CD14-positive monocyte (primary cell): Measurements from ENCODE around the gene IL1RAPL1. TPM values are rescaled to one million over a fixed set of nuclear protein-coding genes. Genes with fewer than 3 reads are reported as not detected.

ENCODE experiments used
- DNase-seq, 3 donors: peaks; one replicate each; pipeline ENCODE4 v3.0.0-alpha.2; 2011 to 2022
- H2AFZ ChIP-seq: 2 replicates; pipeline ENCODE4 v1.6.0; 2012; ENCODE audit warnings: mild to moderate bottlenecking, low read depth, low read length, inconsistent platforms; ENCODE audit not compliant: insufficient read depth, poor library complexity, severe bottlenecking
- H3K27ac ChIP-seq, 2 donors: 1 replicate in 1 of 2; 2 replicates in 1 of 2; pipeline ENCODE4 v1.5.1; 2012 to 2013; ENCODE audit warnings: low read length in 2 of 2, control low read depth in 1 of 2, inconsistent platforms in 1 of 2, low read depth in 1 of 2, mild to moderate bottlenecking in 1 of 2
- H3K27me3 ChIP-seq, 2 donors: one replicate each; pipeline versions ENCODE4 v1.6.0 to v1.6.1; 2011 to 2013; ENCODE audit warnings: low read length in 2 of 2; ENCODE audit not compliant: control insufficient read depth in 2 of 2, insufficient read depth in 2 of 2
- H3K36me3 ChIP-seq, 2 donors: replicated peaks in 1 of 2; 1 replicate in 1 of 2; 2 replicates in 1 of 2; pipeline versions ENCODE4 v1.5.1 to v1.6.1; 2012 to 2013; ENCODE audit warnings: low read length in 2 of 2, control low read depth in 1 of 2, inconsistent platforms in 1 of 2, mild to moderate bottlenecking in 1 of 2; ENCODE audit not compliant: insufficient read depth in 2 of 2, control insufficient read depth in 1 of 2
- H3K4me1 ChIP-seq, 2 donors: 1 replicate in 1 of 2; 2 replicates in 1 of 2; pipeline versions ENCODE4 v1.5.1 to v1.6.1; 2012 to 2013; ENCODE audit warnings: low read length in 2 of 2, control low read depth in 1 of 2, inconsistent platforms in 1 of 2, mild to moderate bottlenecking in 1 of 2, moderate library complexity in 1 of 2; ENCODE audit not compliant: insufficient read depth in 2 of 2, control insufficient read depth in 1 of 2
- H3K4me2 ChIP-seq: replicated peaks from 2 replicates; pipeline ENCODE3; 2012; ENCODE audit warnings: low read length, moderate library complexity, mild to moderate bottlenecking; ENCODE audit not compliant: poor library complexity, severe bottlenecking; ENCODE audit errors: extremely low read depth
- H3K4me3 ChIP-seq, 3 experiments: fragments of 200-600 bp in 1 of 3; sonication (generic) in 1 of 3; replicated peaks in 1 of 3; 1 replicate in 2 of 3; 2 replicates in 1 of 3; pipeline ENCODE4 v1.5.1; 2011 to 2013; ENCODE audit warnings: low read length in 3 of 3, mild to moderate bottlenecking in 3 of 3, control low read depth in 2 of 3, low read depth in 2 of 3, inconsistent platforms in 1 of 3, moderate library complexity in 1 of 3
- H3K79me2 ChIP-seq: 2 replicates; pipeline ENCODE4 v1.6.0; 2012; ENCODE audit warnings: mild to moderate bottlenecking, control low read depth, inconsistent platforms, low read length, moderate library complexity; ENCODE audit not compliant: insufficient read depth
- H3K9ac ChIP-seq: 2 replicates; pipeline ENCODE4 v1.6.0; 2017; ENCODE audit warnings: low read length, mild to moderate bottlenecking; ENCODE audit not compliant: insufficient read depth, poor library complexity, severe bottlenecking
- H3K9me3 ChIP-seq, 2 donors: replicated peaks in 1 of 2; 1 replicate in 1 of 2; 2 replicates in 1 of 2; pipeline versions ENCODE4 v1.5.1 to v1.6.1; 2012 to 2013; ENCODE audit warnings: low read length in 2 of 2, control low read depth in 1 of 2; ENCODE audit not compliant: control insufficient read depth in 1 of 2, insufficient read depth in 1 of 2
- H4K20me1 ChIP-seq: 2 replicates; pipeline ENCODE4 v1.6.0; 2012; ENCODE audit warnings: mild to moderate bottlenecking, low read length, control low read depth, moderate library complexity; ENCODE audit not compliant: insufficient read depth
- H3K27ac Mint-ChIP-seq, 7 donors: one replicate each; pipeline ENCODE4 v1.8.0; 2020; ENCODE audit warnings: mild to moderate bottlenecking in 7 of 7, mixed read lengths in 7 of 7, moderate library complexity in 6 of 7, inconsistent platforms in 2 of 7
- H3K27me3 Mint-ChIP-seq, 3 donors: one replicate each; pipeline ENCODE4 v1.8.0; 2021 to 2022; ENCODE audit warnings: low read depth in 3 of 3, mild to moderate bottlenecking in 3 of 3, mixed read lengths in 3 of 3, moderate library complexity in 3 of 3, inconsistent platforms in 1 of 3
- H3K36me3 Mint-ChIP-seq, 2 donors: one replicate each; pipeline ENCODE4 v1.8.0; 2020; ENCODE audit warnings: mixed read lengths in 2 of 2, inconsistent platforms in 1 of 2, mild to moderate bottlenecking in 1 of 2
- H3K4me1 Mint-ChIP-seq: one replicate; pipeline ENCODE4 v1.8.0; 2020; ENCODE audit warnings: mild to moderate bottlenecking, mixed read lengths
- H3K4me3 Mint-ChIP-seq, 2 donors: one replicate each; pipeline ENCODE4 v1.8.0; 2020; ENCODE audit warnings: mild to moderate bottlenecking in 2 of 2, mixed read lengths in 2 of 2, moderate library complexity in 1 of 2
- H3K9me3 Mint-ChIP-seq, 7 donors: one replicate each; pipeline ENCODE4 v1.8.0; 2020 to 2022; ENCODE audit warnings: mixed read lengths in 7 of 7, mild to moderate bottlenecking in 6 of 7, moderate library complexity in 6 of 7, inconsistent platforms in 2 of 7
- WGBS: methylation state at CpG from one replicate; pipeline ENCODE4 v1.1.5; 2013; ENCODE audit warnings: missing lambda C conversion rate; ENCODE audit not compliant: insufficient coverage; 5-methylcytosine and 5-hydroxymethylcytosine counted together
- intact Hi-C, 2 donors: fragments of 100-400 bp; cut with micrococcal nuclease; formaldehyde crosslinking; loops; one replicate each; pipeline versions ENCODE4 v1.15.0 to v1.15.1; 2023
- polyA plus RNA-seq, 3 donors: library from polyadenylated mRNA; depleted of rRNA in 1 of 3; unstranded in 2 of 3; stranded (reverse) in 1 of 3; fragments of 300-500 nt in 2 of 3; fragments of >200 nt in 1 of 3; fragmentation: Illumina TruSeq in 2 of 3; gene quantifications; 1 replicate in 2 of 3; 2 replicates in 1 of 3; pipeline ENCODE4 v1.2.3, GENCODE V29; 2012 to 2021
- TF ChIP-seq, protein P1 (sequence below): fragments of 200-600 bp; IDR thresholded peaks from one replicate; pipeline ENCODE4 v1.8.0; 2022; ENCODE audit warnings: antibody characterized with exemption, mild to moderate bottlenecking

Gene IL1RAPL1
- polyA plus RNA-seq, 3 donors, result not detected

DNA sequence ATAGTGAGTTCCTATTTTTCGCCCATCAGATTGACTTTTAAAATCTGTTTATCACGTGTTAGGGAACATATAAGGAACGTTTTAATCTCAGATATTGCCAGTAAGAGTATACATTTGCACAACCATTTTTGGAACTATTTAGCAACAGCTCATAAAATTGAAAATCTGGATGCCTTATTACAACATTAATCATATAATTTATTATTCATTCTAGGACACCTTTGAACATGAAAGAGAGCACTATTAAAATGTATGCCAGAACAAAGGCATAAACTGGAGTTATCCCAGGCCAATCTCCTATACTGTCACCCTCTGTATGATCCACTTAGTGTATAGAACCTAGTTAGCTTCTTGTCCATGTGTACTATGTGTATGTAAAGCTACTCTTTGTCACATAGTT, 1049.1 kb downstream of the IL1RAPL1 start:
- H3K36me3 Mint-ChIP-seq, result no peaks in the 10 kb centered on the region
- no peaks in the 10 kb centered on the region for H3K4me1 ChIP-seq
- no peak overlapping the region for H3K27ac ChIP-seq
- H2AFZ ChIP-seq, result no peak overlapping the region
- peaks cover 0 to 5% (median 3%) of the 10 kb centered on the region in 7 donors for H3K9me3 Mint-ChIP-seq
- no CpG with 5 or more reads among the region's 3 CpGs for WGBS
- no peak overlapping the region for H3K4me2 ChIP-seq
- DNase-seq, result no peak
- no peaks in the 10 kb centered on the region for H3K27me3 ChIP-seq
- H3K9ac ChIP-seq, result no peak overlapping the region
- H3K4me3 Mint-ChIP-seq, result no peak overlapping the region
- H4K20me1 ChIP-seq, result no peaks in the 10 kb centered on the region
- H3K79me2 ChIP-seq, result no peaks in the 10 kb centered on the region
- H3K4me3 ChIP-seq, result no peak overlapping the region
- TF ChIP-seq, protein P1, sequence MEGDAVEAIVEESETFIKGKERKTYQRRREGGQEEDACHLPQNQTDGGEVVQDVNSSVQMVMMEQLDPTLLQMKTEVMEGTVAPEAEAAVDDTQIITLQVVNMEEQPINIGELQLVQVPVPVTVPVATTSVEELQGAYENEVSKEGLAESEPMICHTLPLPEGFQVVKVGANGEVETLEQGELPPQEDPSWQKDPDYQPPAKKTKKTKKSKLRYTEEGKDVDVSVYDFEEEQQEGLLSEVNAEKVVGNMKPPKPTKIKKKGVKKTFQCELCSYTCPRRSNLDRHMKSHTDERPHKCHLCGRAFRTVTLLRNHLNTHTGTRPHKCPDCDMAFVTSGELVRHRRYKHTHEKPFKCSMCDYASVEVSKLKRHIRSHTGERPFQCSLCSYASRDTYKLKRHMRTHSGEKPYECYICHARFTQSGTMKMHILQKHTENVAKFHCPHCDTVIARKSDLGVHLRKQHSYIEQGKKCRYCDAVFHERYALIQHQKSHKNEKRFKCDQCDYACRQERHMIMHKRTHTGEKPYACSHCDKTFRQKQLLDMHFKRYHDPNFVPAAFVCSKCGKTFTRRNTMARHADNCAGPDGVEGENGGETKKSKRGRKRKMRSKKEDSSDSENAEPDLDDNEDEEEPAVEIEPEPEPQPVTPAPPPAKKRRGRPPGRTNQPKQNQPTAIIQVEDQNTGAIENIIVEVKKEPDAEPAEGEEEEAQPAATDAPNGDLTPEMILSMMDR, result no peak
- H3K4me1 Mint-ChIP-seq, result no peaks in the 10 kb centered on the region
- no peaks in the 10 kb centered on the region for H3K27me3 Mint-ChIP-seq
- no peaks in the 10 kb centered on the region for H3K9me3 ChIP-seq
- H3K36me3 ChIP-seq, result no peaks in the 10 kb centered on the region
- no peak overlapping the region for H3K27ac Mint-ChIP-seq
- intact Hi-C loops, result no loop called here

DNA sequence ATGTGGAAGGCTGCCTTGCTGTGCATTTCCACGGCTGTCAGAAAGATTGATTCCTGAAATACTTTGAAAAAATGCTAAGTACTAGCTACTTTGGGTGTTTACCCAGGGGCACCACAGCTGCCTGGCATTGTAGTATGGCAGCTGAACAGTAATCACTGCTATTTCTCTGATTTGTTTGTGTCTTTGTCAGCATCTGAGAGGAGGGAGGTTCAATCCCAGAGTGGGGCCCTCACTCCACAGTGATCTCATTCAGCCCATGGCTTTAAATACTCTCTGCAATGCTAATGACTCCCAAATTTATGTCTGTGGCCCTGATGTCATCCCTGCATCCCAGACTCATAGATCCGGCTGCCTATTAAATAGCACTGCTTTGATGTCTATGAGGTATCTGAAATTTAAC, 1052.9 kb downstream of the IL1RAPL1 start:
- Histone ChIP-seq H3K4me2 (no peak overlapping the region), H3K27ac (no peak overlapping the region), H3K9ac (no peak overlapping the region), H3K4me3 (no peak overlapping the region), H3K4me1 (no peaks in the 10 kb centered on the region), H4K20me1 (no peaks in the 10 kb centered on the region), H3K36me3 (no peaks in the 10 kb centered on the region), H2AFZ (no peak overlapping the region), H3K79me2 (no peaks in the 10 kb centered on the region), H3K27me3 (no peaks in the 10 kb centered on the region), H3K9me3 (no peaks in the 10 kb centered on the region)
- Mint-ChIP-seq H3K27ac (no peak overlapping the region), H3K4me3 (no peak overlapping the region), H3K4me1 (no peaks in the 10 kb centered on the region), H3K9me3 (peaks cover 0 to 7% (median 2%) of the 10 kb centered on the region in 7 donors), H3K27me3 (no peaks in the 10 kb centered on the region), H3K36me3 (no peaks in the 10 kb centered on the region)
- TF ChIP-seq, protein P1, result no peak
- WGBS, result 80% methylated on average over 1 of the region's 2 CpGs
- intact Hi-C loops, result no loop called here
- no peak for DNase-seq
